A549 (cell line): ENCODE results near the gene TMEM163. TPM values are rescaled to one million over a fixed set of nuclear protein-coding genes. Genes with fewer than 3 reads are reported as not detected.

Experiments
- ATAC-seq, 2 experiments: fragments of 200-7000 bp in 1 of 2; fragments of >200 bp in 1 of 2; cut with Nextera tagmentation in 1 of 2; cut with Tn5 transposase in 1 of 2; 3 replicates each; pipeline versions ENCODE4 v1.8.0 to v1.9.1; 2018 to 2020; ENCODE audit warnings: mild to moderate bottlenecking in 1 of 2, moderate library complexity in 1 of 2
- CTCF ChIA-PET: fragments of 300-600 bp; sonication (Branson Sonifier 250); formaldehyde crosslinking; extraction: SDS; loops from one replicate; lab custom pipeline; 2021; ENCODE audit warnings: antibody characterized with exemption, inconsistent platforms; lab: Yijun Ruan, JAX
- POLR2A ChIA-PET: fragments of 350-600 bp; formaldehyde crosslinking; extraction: SDS; loops from one replicate; lab custom pipeline; 2021; ENCODE audit warnings: antibody characterized with exemption, inconsistent platforms; lab: Yijun Ruan, JAX
- DNase-seq, 2 experiments: peaks; one replicate each; pipeline versions ENCODE4 v3.0.0 to v3.0.0-alpha.2; 2011 to 2016; ENCODE audit warnings: low read depth in 1 of 2, low spot score in 1 of 2
- FAIRE-seq: peaks from 2 replicates; lab custom pipeline; 2011; peaks lifted over from hg19 to GRCh38; lab: Jason Lieb, UNC
- H3K27ac ChIP-seq, 2 experiments: fragments of >200 bp; sonication (Bioruptor Twin); formaldehyde crosslinking; 3 replicates each; pipeline ENCODE4 v1.5.1; 2016 to 2017
- H3K4me1 ChIP-seq: fragments of >200 bp; sonication (Bioruptor Twin); formaldehyde crosslinking; 3 replicates; pipeline ENCODE4 v1.6.1; 2016
- H3K4me2 ChIP-seq: fragments of >200 bp; sonication (Bioruptor Twin); formaldehyde crosslinking; 3 replicates; pipeline ENCODE4 v1.6.1; 2016
- H3K4me3 ChIP-seq: fragments of >200 bp; sonication (Bioruptor Twin); formaldehyde crosslinking; 3 replicates; pipeline ENCODE4 v1.5.1; 2016
- H3K9me3 ChIP-seq: fragments of >200 bp; sonication (Bioruptor Twin); formaldehyde crosslinking; 3 replicates; pipeline ENCODE4 v1.6.1; 2016
- CBX8 ChIP-seq: fragments of 200-600 bp; sonication (generic); IDR thresholded peaks from 2 replicates; pipeline ENCODE4 v1.6.1; 2016
- CEBPB ChIP-seq, 2 experiments: fragments of >200 bp in 1 of 2; sonication (Bioruptor Twin) in 1 of 2; formaldehyde crosslinking in 1 of 2; IDR thresholded peaks; 2 replicates each; pipeline ENCODE4 v1.6.1; 2012 to 2016
- CHD2 ChIP-seq: fragments of 150-350 bp; IDR thresholded peaks from 2 replicates; pipeline ENCODE4 v1.6.1; 2014; ENCODE audit warnings: low read length; ENCODE audit not compliant: partially characterized antibody
- CHD4 ChIP-seq: fragments of 200-600 bp; sonication (generic); IDR thresholded peaks from 2 replicates; pipeline ENCODE4 v1.6.1; 2016; ENCODE audit warnings: antibody characterized with exemption, mild to moderate bottlenecking, borderline replicate concordance
- ESRRA ChIP-seq: fragments of 150-350 bp; IDR thresholded peaks from 2 replicates; pipeline ENCODE4 v1.6.1; 2014; ENCODE audit warnings: mild to moderate bottlenecking, low read length, borderline replicate concordance
- FOSB ChIP-seq: fragments of 250-450 bp; sonication (Bioruptor Pico); IDR thresholded peaks from 2 replicates; pipeline ENCODE4 v1.5.0; 2020; ENCODE audit warnings: mild to moderate bottlenecking, moderate library complexity
- FOSL2 ChIP-seq, 2 experiments: fragments of 450-650 bp in 1 of 2; fragments of >200 bp in 1 of 2; sonication (Bioruptor Twin) in 1 of 2; formaldehyde crosslinking; IDR thresholded peaks; 2 replicates each; pipeline versions ENCODE4 v1.5.0 to v1.6.1; 2016 to 2020; ENCODE audit warnings: mild to moderate bottlenecking in 1 of 2, moderate library complexity in 1 of 2
- FOXS1 ChIP-seq: fragments of 250-450 bp; sonication (Bioruptor Pico); IDR thresholded peaks from 2 replicates; pipeline ENCODE4 v1.5.0; 2020; ENCODE audit warnings: mild to moderate bottlenecking, moderate library complexity
- GATA3 ChIP-seq: IDR thresholded peaks from 2 replicates; pipeline ENCODE4 v1.6.1; 2012; ENCODE audit warnings: borderline replicate concordance
- HDAC2 ChIP-seq: fragments of 200-600 bp; sonication (generic); IDR thresholded peaks from 2 replicates; pipeline ENCODE4 v1.6.1; 2016
- HOXA7 ChIP-seq: fragments of 250-450 bp; sonication (Bioruptor Pico); IDR thresholded peaks from 2 replicates; pipeline ENCODE4 v1.5.0; 2020; ENCODE audit warnings: mild to moderate bottlenecking, moderate library complexity
- HOXB13 ChIP-seq: fragments of 250-450 bp; sonication (Bioruptor Pico); IDR thresholded peaks from 2 replicates; pipeline ENCODE4 v1.5.0; 2020; ENCODE audit warnings: low read depth, mild to moderate bottlenecking, moderate library complexity
- HOXB5 ChIP-seq: fragments of 250-450 bp; sonication (Bioruptor Pico); IDR thresholded peaks from 2 replicates; pipeline ENCODE4 v1.5.0; 2020; ENCODE audit warnings: mild to moderate bottlenecking, moderate library complexity
- JUN ChIP-seq, 2 experiments: fragments of >200 bp; sonication (Bioruptor Twin); formaldehyde crosslinking; IDR thresholded peaks; 2 replicates in 1 of 2; 3 replicates in 1 of 2; pipeline ENCODE4 v1.6.1; 2016 to 2017
- JUNB ChIP-seq: fragments of >200 bp; sonication (Bioruptor Twin); formaldehyde crosslinking; IDR thresholded peaks from 2 replicates; pipeline ENCODE4 v1.6.1; 2016
- KDM1A ChIP-seq: fragments of 200-600 bp; sonication (generic); IDR thresholded peaks from 2 replicates; pipeline ENCODE4 v1.6.1; 2016; ENCODE audit warnings: low read depth, mild to moderate bottlenecking
- KDM5A ChIP-seq: fragments of 200-600 bp; sonication (generic); IDR thresholded peaks from 2 replicates; pipeline ENCODE4 v1.6.1; 2016; ENCODE audit warnings: antibody characterized with exemption, mild to moderate bottlenecking
- MAFK ChIP-seq: fragments of 450-650 bp; IDR thresholded peaks from 2 replicates; pipeline ENCODE4 v1.6.1; 2014; ENCODE audit not compliant: partially characterized antibody
- MAZ ChIP-seq: fragments of 150-350 bp; IDR thresholded peaks from 2 replicates; pipeline ENCODE4 v1.6.1; 2014; ENCODE audit warnings: antibody characterized with exemption, low read depth, low read length, borderline replicate concordance
- MYC ChIP-seq: IDR thresholded peaks from 2 replicates; pipeline ENCODE4 v1.6.1; 2012; ENCODE audit warnings: mild to moderate bottlenecking, inconsistent platforms, low read length, improper control_type of control experiment, borderline replicate concordance
- NPAS2 ChIP-seq: fragments of 250-450 bp; sonication (Bioruptor Pico); IDR thresholded peaks from 2 replicates; pipeline ENCODE4 v1.8.0; 2022; ENCODE audit warnings: mild to moderate bottlenecking, moderate library complexity, borderline replicate concordance
- POLR2A ChIP-seq: IDR thresholded peaks from 2 replicates; pipeline ENCODE4 v1.6.1; 2012; ENCODE audit warnings: mild to moderate bottlenecking, low read length
- POLR2AphosphoS2 ChIP-seq: conservative IDR thresholded peaks from 2 replicates; pipeline ENCODE4 v1.6.1; 2012; ENCODE audit warnings: low read length, improper control_type of control experiment, inconsistent platforms
- RARB ChIP-seq: fragments of 250-450 bp; sonication (Bioruptor Pico); IDR thresholded peaks from 2 replicates; pipeline ENCODE4 v1.8.0; 2021; ENCODE audit warnings: mild to moderate bottlenecking, moderate library complexity
- RCOR1 ChIP-seq: fragments of 150-350 bp; IDR thresholded peaks from 2 replicates; pipeline ENCODE4 v1.6.1; 2014; ENCODE audit warnings: antibody characterized with exemption, low read length, low read depth
- SMC3 ChIP-seq: fragments of >200 bp; sonication (Bioruptor Twin); formaldehyde crosslinking; IDR thresholded peaks from 3 replicates; pipeline ENCODE4 v1.6.1; 2018; ENCODE audit warnings: inconsistent platforms
- TFCP2L1 ChIP-seq: fragments of 250-450 bp; sonication (Bioruptor Pico); IDR thresholded peaks from 2 replicates; pipeline ENCODE4 v1.5.0; 2021; ENCODE audit warnings: mild to moderate bottlenecking
- TP53 ChIP-seq: fragments of 250-450 bp; sonication (Bioruptor Pico); IDR thresholded peaks from 2 replicates; pipeline ENCODE4 v1.5.0; 2021; ENCODE audit warnings: mild to moderate bottlenecking, moderate library complexity
- ZNF302 ChIP-seq: fragments of 250-450 bp; sonication (Bioruptor Pico); IDR thresholded peaks from 2 replicates; pipeline ENCODE4 v1.9.0; 2021; ENCODE audit warnings: inconsistent platforms, mild to moderate bottlenecking, moderate library complexity
- ZSCAN20 ChIP-seq: fragments of 250-450 bp; sonication (Bioruptor Pico); IDR thresholded peaks from 2 replicates; pipeline ENCODE4 v1.8.0; 2022; ENCODE audit warnings: mild to moderate bottlenecking, moderate library complexity
- WGBS: methylation state at CpG from one replicate; pipeline ENCODE4 v1.1.6; 2017; ENCODE audit errors: missing lambda C conversion rate; 5-methylcytosine and 5-hydroxymethylcytosine counted together
- polyA plus RNA-seq, 4 experiments: library from polyadenylated mRNA; depleted of rRNA in 3 of 4; stranded (reverse); fragments of >200 nt; fragmentation: RNase III in 1 of 4; extraction: RNeasy Plus Mini Kit Qiagen cat#74134 plus additional on column Dnase treatment in 1 of 4; gene quantifications; 2 replicates in 3 of 4; 3 replicates in 1 of 4; pipeline ENCODE4 v1.2.3, GENCODE V29; 2011 to 2017
- TF ChIP-seq, protein P1 (sequence below): fragments of >200 bp; sonication (Bioruptor Twin); formaldehyde crosslinking; IDR thresholded peaks from 2 replicates; pipeline ENCODE4 v1.6.1; 2016
- TF ChIP-seq, protein P2 (sequence below): IDR thresholded peaks from 2 replicates; pipeline ENCODE4 v1.6.1; 2012
- TF ChIP-seq, protein P3 (sequence below): IDR thresholded peaks from 2 replicates; pipeline ENCODE4 v1.6.1; 2012; ENCODE audit warnings: low read depth, borderline replicate concordance
- TF ChIP-seq, protein P4 (sequence below): fragments of >200 bp; sonication (Bioruptor Twin); formaldehyde crosslinking; IDR thresholded peaks from 3 replicates; pipeline ENCODE4 v1.5.1; 2016
- TF ChIP-seq, protein P5 (sequence below): fragments of 250-450 bp; sonication (Bioruptor Pico); IDR thresholded peaks from 2 replicates; pipeline ENCODE4 v1.5.0; 2021; ENCODE audit warnings: mild to moderate bottlenecking, moderate library complexity, borderline replicate concordance
- TF ChIP-seq, protein P6 (sequence below): fragments of >200 bp; sonication (Bioruptor Twin); formaldehyde crosslinking; IDR thresholded peaks from 3 replicates; pipeline ENCODE4 v1.6.1; 2016

Gene TMEM163
- polyA plus RNA-seq, 2 of the 4 experiments (the other 2 are of a cell fraction) = not detected

DNA sequence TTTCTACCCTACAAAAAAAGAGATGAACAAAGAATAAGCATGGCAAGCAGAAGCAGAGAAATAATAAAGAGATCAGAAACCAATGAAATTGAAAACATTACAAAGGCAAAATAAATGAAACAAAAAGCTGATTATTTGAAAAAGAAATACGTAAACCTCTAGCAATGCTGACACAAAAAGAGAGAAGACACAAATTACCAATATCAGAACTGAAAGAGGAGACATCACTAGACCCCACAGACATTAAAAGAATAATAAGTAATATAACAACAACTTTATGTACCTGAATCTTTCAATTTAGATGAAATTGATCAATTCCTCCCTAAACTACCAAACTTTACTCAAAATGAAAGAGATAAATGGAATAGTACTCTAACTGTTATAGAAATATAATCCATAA is 75.9 kb downstream of the TMEM163 start:
- Histone ChIP-seq H3K4me2 (no peak overlapping the region), H3K4me1 (no peaks in the 10 kb centered on the region), H3K4me3 (no peak overlapping the region), H3K9me3 (no peaks in the 10 kb centered on the region), H3K27ac (no peak overlapping the region)
- ATAC-seq (no peak), DNase-seq (no peak), FAIRE-seq (no peak)
- WGBS = 31% methylated on average over 1 of the region's 1 CpG
- TF ChIP-seq TP53 (CRISPR knock-in tag) (no peak), NPAS2 (no peak), CHD2 (no peak), KDM1A (no peak), HOXB5 (CRISPR knock-in tag) (no peak), GATA3 (no peak), KDM5A (no peak), HOXA7 (CRISPR knock-in tag) (no peak), POLR2A (no peak), ZSCAN20 (CRISPR knock-in tag) (no peak), MYC (no peak), JUNB (no peak), MAZ (no peak), MAFK (no peak), TFCP2L1 (CRISPR knock-in tag) (no peak), FOSB (CRISPR knock-in tag) (no peak), CHD4 (no peak), JUN (IDR thresholded peaks at IDR 0.05) (no peak)
- TF ChIP-seq, protein P1, sequence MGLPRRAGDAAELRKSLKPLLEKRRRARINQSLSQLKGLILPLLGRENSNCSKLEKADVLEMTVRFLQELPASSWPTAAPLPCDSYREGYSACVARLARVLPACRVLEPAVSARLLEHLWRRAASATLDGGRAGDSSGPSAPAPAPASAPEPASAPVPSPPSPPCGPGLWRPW = no peak
- TF ChIP-seq, protein P2, sequence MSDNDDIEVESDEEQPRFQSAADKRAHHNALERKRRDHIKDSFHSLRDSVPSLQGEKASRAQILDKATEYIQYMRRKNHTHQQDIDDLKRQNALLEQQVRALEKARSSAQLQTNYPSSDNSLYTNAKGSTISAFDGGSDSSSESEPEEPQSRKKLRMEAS = no peak
- POLR2A ChIA-PET = no interaction called here
- CTCF ChIA-PET = no interaction called here

DNA sequence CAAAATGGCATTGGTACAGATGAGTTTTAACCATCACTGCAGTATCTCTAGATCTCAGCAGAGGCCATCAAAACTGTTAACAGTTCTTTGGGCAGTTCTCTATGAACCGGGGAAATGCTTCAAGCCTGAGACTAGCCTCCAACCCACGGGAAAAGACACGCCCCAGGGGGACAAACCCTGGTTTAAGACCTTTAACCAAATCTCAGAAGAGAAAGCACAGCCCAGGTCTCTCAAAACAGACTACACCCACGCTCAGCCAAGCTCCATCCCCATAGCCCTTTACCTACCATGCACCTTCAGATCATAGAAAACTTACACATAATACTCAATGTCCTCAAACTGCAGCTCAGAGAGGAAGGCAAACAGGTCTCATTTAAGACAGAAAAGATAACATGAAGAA is 78.3 kb downstream of the TMEM163 start:
- no peak overlapping the region for H3K27ac ChIP-seq
- ChIA-PET POLR2A (no interaction called here), CTCF (no interaction called here)
- TF ChIP-seq, protein P3, sequence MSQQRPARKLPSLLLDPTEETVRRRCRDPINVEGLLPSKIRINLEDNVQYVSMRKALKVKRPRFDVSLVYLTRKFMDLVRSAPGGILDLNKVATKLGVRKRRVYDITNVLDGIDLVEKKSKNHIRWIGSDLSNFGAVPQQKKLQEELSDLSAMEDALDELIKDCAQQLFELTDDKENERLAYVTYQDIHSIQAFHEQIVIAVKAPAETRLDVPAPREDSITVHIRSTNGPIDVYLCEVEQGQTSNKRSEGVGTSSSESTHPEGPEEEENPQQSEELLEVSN = no peak
- TF ChIP-seq CEBPB (IDR thresholded peaks at IDR 0.05) (no peak), ZNF302 (no peak), CBX8 (no peak), SMC3 (no peak), MAZ (no peak), FOXS1 (CRISPR knock-in tag) (no peak), POLR2AphosphoS2 (no peak), ESRRA (no peak), KDM1A (no peak), HDAC2 (no peak), FOSL2 (IDR thresholded peaks at IDR 0.05) (no peak), FOSL2 (CRISPR knock-in tag; IDR thresholded peaks at IDR 0.05) (no peak), HOXB13 (CRISPR knock-in tag) (no peak), RARB (CRISPR knock-in tag) (no peak), JUN (IDR thresholded peaks at IDR 0.05) (no peak), RCOR1 (no peak)
- TF ChIP-seq, protein P4, sequence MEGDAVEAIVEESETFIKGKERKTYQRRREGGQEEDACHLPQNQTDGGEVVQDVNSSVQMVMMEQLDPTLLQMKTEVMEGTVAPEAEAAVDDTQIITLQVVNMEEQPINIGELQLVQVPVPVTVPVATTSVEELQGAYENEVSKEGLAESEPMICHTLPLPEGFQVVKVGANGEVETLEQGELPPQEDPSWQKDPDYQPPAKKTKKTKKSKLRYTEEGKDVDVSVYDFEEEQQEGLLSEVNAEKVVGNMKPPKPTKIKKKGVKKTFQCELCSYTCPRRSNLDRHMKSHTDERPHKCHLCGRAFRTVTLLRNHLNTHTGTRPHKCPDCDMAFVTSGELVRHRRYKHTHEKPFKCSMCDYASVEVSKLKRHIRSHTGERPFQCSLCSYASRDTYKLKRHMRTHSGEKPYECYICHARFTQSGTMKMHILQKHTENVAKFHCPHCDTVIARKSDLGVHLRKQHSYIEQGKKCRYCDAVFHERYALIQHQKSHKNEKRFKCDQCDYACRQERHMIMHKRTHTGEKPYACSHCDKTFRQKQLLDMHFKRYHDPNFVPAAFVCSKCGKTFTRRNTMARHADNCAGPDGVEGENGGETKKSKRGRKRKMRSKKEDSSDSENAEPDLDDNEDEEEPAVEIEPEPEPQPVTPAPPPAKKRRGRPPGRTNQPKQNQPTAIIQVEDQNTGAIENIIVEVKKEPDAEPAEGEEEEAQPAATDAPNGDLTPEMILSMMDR = no peak
- TF ChIP-seq, protein P5, sequence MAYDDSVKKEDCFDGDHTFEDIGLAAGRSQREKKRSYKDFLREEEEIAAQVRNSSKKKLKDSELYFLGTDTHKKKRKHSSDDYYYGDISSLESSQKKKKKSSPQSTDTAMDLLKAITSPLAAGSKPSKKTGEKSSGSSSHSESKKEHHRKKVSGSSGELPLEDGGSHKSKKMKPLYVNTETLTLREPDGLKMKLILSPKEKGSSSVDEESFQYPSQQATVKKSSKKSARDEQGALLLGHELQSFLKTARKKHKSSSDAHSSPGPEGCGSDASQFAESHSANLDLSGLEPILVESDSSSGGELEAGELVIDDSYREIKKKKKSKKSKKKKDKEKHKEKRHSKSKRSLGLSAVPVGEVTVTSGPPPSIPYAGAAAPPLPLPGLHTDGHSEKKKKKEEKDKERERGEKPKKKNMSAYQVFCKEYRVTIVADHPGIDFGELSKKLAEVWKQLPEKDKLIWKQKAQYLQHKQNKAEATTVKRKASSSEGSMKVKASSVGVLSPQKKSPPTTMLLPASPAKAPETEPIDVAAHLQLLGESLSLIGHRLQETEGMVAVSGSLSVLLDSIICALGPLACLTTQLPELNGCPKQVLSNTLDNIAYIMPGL (CRISPR knock-in tag) = no peak
- TF ChIP-seq, protein P6, sequence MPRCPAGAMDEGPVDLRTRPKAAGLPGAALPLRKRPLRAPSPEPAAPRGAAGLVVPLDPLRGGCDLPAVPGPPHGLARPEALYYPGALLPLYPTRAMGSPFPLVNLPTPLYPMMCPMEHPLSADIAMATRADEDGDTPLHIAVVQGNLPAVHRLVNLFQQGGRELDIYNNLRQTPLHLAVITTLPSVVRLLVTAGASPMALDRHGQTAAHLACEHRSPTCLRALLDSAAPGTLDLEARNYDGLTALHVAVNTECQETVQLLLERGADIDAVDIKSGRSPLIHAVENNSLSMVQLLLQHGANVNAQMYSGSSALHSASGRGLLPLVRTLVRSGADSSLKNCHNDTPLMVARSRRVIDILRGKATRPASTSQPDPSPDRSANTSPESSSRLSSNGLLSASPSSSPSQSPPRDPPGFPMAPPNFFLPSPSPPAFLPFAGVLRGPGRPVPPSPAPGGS = no peak
- H3K4me1 ChIP-seq = no peaks in the 10 kb centered on the region
- no peaks in the 10 kb centered on the region for H3K9me3 ChIP-seq
- 11% methylated on average over 2 of the region's 4 CpGs for WGBS
- H3K4me2 ChIP-seq = no peak overlapping the region
- FAIRE-seq (no peak), DNase-seq (no peak), ATAC-seq (no peak)
- no peak overlapping the region for H3K4me3 ChIP-seq
